BLaER1 treated with 17β-estradiol and CSF1 and Interleukin-3, amounts not matched to agents 10 nM and 100 nM (cell line): ENCODE measurements around the gene SMAD6.

Experiments used
- H3K27ac ChIP-seq, 11 experiments: shearing (Covaris generic); formaldehyde crosslinking; 2 replicates each; pipeline ENCODE4 v1.8.1; 2022
- H3K27me3 ChIP-seq, 11 experiments: shearing (Covaris generic); formaldehyde crosslinking; 2 replicates each; pipeline ENCODE4 v1.8.1; 2022
- H3K36me3 ChIP-seq, 11 experiments: shearing (Covaris generic); formaldehyde crosslinking; 2 replicates each; pipeline ENCODE4 v1.8.1; 2022
- H3K4me1 ChIP-seq, 10 experiments: shearing (Covaris generic); formaldehyde crosslinking; 2 replicates each; pipeline ENCODE4 v1.8.1; 2022
- H3K4me2 ChIP-seq, 11 experiments: shearing (Covaris generic); formaldehyde crosslinking; 2 replicates each; pipeline ENCODE4 v1.8.1; 2022
- H3K4me3 ChIP-seq, 10 experiments: shearing (Covaris generic); formaldehyde crosslinking; 2 replicates each; pipeline ENCODE4 v1.8.1; 2022
- H3K9ac ChIP-seq, 11 experiments: shearing (Covaris generic); formaldehyde crosslinking; 2 replicates each; pipeline ENCODE4 v1.8.1; 2022
- H3K9me3 ChIP-seq, 11 experiments: shearing (Covaris generic); formaldehyde crosslinking; replicated peaks in 1 of 11; 2 replicates each; pipeline ENCODE4 v1.8.1; 2022
- H4K20me1 ChIP-seq, 11 experiments: shearing (Covaris generic); formaldehyde crosslinking; 2 replicates each; pipeline ENCODE4 v1.8.1; 2022
- Cebpa-rat ChIP-seq, 11 experiments: shearing (Covaris generic); IDR thresholded peaks; 2 replicates each; pipeline ENCODE4 v1.8.1; 2022

Gene SMAD6

DNA sequence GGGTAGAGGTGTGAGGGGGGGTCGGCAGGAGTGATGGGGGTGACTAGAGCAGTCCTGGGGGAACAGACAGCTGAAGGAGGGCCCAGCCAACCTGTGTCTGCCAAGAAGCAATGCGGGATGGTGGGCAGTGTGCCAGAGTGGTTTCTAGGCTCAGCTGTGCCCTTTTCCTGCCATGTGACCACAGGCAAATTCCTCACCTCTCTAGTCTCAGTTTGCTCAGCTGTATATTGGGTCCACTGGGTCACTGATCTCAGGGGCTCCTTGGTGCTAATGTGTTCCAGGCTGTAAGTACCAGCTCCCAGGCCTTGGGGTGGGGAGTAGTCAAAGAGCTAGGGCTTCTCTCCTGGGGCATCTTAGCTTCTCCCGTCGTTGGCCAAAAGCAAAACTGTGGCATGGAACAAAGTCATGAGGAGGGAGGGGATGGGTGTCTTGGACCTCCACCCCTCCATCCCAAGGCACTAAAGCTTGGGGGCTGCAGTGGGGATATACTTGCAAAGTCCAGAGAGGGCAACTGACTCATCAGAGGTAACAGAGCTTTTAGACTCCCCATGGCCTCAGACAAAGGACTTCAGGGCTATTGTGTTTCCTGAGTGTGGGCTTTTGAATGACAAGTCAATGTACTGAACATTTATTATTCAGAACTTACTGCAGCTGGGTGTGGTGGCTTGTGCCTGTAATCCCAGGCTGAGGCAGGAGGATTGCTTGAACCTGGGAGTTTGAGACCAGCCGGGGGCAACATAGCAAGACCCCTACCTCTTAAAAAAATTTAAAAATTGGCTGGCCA is 20.9 kb downstream of the SMAD6 start:
- Histone ChIP-seq H3K27ac (no peak overlapping the region), H3K4me1 (no peaks in the 10 kb centered on the region), H4K20me1 (peaks cover 0 to 100% (median 0%) of the 10 kb centered on the region in 11 experiments; a peak in 9 of 22 replicates), H3K4me3 (no peak overlapping the region), H3K9me3 (no peaks in the 10 kb centered on the region), H3K36me3 (peaks cover 0 to 75% (median 0%) of the 10 kb centered on the region in 11 experiments; a peak in 8 of 22 replicates), H3K4me2 (no peak overlapping the region), H3K9ac (no peak overlapping the region), H3K27me3 (no peaks in the 10 kb centered on the region)
- TF ChIP-seq Cebpa-rat (IDR thresholded peaks at IDR 0.05), result no peak

DNA sequence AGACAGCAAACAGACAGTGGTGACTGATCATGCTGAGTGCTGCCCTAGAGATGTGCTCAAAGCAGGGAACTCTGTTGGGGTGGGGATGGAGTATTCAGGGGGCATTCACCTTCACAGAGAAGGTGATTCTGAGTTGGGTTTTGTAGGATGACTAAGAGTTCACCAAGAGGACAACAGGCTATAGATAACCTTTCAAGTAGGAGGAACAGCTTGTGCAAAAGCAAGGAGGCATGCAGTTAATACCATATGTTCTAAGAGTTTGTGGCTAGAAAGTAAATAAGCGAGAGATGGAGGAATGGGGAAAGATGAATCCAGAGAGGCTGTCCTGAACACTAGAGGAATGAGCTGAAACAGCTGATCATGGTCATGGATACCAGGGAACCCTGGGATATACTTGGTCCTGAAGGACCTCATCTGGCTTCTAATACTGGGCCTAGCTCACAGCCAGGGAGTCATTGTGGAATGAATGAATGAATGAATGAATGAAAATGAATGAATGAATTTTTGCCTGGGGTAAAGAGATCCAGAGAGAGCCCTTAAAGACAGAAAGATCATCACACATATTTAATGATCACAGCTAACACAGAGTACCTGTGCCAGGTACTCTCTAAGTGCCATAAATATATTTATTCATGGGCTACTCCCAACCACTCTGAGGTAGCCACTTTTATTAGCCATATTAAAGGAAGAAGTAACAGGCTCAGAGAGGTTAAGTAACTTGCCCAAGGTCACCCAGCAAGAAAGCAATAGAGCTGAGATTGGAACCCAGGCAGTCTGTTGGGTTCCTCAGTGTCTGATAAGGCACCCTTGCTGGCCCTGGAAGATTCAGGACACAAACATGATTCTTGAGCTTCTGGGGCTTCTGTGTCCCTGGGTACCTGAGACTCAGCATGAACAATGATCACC is 22.0 kb downstream of the SMAD6 start:
- H3K27ac ChIP-seq, result no peak overlapping the region
- H3K27me3 ChIP-seq, result no peaks in the 10 kb centered on the region
- H3K4me3 ChIP-seq, result no peak overlapping the region
- no peaks in the 10 kb centered on the region for H3K4me1 ChIP-seq
- H3K9ac ChIP-seq, result no peak overlapping the region
- peaks cover 0 to 67% (median 0%) of the 10 kb centered on the region in 11 experiments; a peak in 8 of 22 replicates for H3K36me3 ChIP-seq
- H3K4me2 ChIP-seq, result no peak overlapping the region
- no peaks in the 10 kb centered on the region for H3K9me3 ChIP-seq
- H4K20me1 ChIP-seq, result peaks cover 0 to 100% (median 0%) of the 10 kb centered on the region in 11 experiments; a peak in 9 of 22 replicates
- no peak for TF ChIP-seq Cebpa-rat (IDR thresholded peaks at IDR 0.05)

DNA sequence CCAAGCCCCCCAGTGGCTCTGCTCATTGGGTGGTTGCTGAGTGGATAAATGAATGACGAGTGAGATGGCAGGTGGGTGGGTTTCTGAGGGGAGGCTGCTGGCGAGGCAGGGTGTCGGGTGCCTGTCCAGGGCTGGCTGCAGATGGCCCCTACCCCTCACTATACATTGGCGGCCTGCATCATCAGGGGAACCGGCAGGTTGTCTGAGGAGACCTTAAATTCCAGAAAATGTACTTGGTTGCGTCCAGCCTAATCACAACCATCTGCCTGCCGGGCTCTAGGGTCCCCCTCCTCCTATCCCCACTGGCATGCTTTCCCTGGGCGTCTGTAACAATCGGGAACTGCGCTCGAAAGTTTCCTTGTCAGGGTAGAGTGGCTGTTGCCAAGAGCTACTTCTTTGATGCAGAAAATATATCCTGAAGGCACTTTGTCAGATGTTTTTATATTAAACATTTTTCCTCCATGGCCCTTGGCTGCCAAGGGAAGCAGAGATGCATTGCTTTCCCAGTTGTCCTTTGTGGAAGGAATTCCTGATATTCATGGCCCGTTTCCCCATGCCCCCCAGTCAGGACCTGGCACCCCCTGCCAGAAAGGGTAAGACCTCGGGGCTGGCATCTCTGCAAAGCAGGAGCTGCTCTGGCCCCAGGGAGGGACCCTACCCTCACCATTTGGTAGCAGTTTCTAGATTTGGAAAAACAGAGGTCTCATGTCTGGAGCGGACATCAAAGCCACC is 22.9 kb downstream of the SMAD6 start:
- H3K27ac ChIP-seq, result no peak overlapping the region

DNA sequence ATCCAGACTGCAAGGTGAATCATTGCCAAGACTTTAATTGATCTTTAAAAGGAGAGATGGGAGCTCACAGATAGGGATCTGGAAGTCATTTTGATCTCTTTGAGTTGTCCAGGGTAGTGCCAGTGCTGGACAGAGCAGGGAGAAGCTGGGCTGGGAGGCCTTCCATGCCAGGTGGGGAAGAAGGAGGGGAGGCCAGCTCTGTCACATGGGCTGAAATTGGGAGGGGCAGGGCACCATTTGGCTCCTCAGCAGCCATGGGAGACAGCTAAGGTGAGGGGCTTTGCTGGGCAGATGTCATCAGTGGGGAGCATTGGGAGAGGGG is 23.4 kb downstream of the SMAD6 start:
- Histone ChIP-seq H3K27ac (no peak overlapping the region), H3K9ac (no peak overlapping the region), H3K4me1 (0 out of 20 replicates have a peak, but pooled peaks cover 0 to 2% (median 0%) of the 10 kb centered on the region in 10 experiments)

More for the DNA sequence above, 22.9 kb downstream of the SMAD6 start:
- Histone ChIP-seq H3K4me1 (no peaks in the 10 kb centered on the region), H3K27me3 (no peaks in the 10 kb centered on the region), H3K4me3 (no peak overlapping the region), H3K4me2 (no peak overlapping the region), H3K9me3 (no peaks in the 10 kb centered on the region), H4K20me1 (peaks cover 0 to 100% (median under 1%) of the 10 kb centered on the region in 11 experiments; a peak in 9 of 22 replicates), H3K36me3 (peaks cover 0 to 68% (median 0%) of the 10 kb centered on the region in 11 experiments; a peak in 7 of 22 replicates), H3K9ac (no peak overlapping the region)
- no peak for TF ChIP-seq Cebpa-rat (IDR thresholded peaks at IDR 0.05)

DNA sequence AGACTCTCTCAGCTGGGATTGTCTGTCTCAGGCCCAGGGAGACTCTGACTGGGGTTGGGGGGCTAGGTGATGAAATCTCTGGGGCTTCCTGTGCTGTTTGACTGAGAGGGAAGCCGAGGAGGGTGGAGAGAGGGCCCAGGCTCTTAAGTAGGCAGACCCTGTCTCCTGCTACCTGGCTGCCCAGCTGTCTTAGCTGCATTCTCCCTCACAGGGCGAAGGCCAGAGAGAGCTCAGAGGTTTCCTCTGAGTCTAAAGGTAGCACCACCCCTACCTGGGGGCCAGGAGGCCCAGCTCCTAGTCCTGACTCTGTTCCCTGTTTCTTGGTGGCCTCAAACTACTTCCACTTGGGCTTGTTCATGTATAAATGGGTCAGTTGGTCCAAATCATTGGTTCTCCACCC is 24.4 kb downstream of the SMAD6 start:
- 0 out of 20 replicates have a peak, but pooled peaks cover 0 to 4% (median 0%) of the 10 kb centered on the region in 10 experiments for H3K4me1 ChIP-seq
- H3K27me3 ChIP-seq, result no peaks in the 10 kb centered on the region
- peaks cover 0 to 99% (median 4%) of the 10 kb centered on the region in 11 experiments; a peak in 9 of 22 replicates for H4K20me1 ChIP-seq
- no peak overlapping the region for H3K4me3 ChIP-seq
- H3K9me3 ChIP-seq, result no peaks in the 10 kb centered on the region
- H3K9ac ChIP-seq, result no peak overlapping the region
- H3K36me3 ChIP-seq, result peaks cover 0 to 56% (median 0%) of the 10 kb centered on the region in 11 experiments; a peak in 7 of 22 replicates
- TF ChIP-seq Cebpa-rat (IDR thresholded peaks at IDR 0.05), result no peak
- H3K27ac ChIP-seq, result no peak overlapping the region
- no peak overlapping the region for H3K4me2 ChIP-seq

More for the DNA sequence above, 23.4 kb downstream of the SMAD6 start:
- no peaks in the 10 kb centered on the region for H3K27me3 ChIP-seq
- H3K36me3 ChIP-seq, result peaks cover 0 to 66% (median 0%) of the 10 kb centered on the region in 11 experiments; a peak in 7 of 22 replicates
- TF ChIP-seq Cebpa-rat (IDR thresholded peaks at IDR 0.05), result no peak
- no peak overlapping the region for H3K4me3 ChIP-seq
- no peak overlapping the region for H3K4me2 ChIP-seq
- H4K20me1 ChIP-seq, result peaks cover 0 to 100% (median 4%) of the 10 kb centered on the region in 11 experiments; a peak in 9 of 22 replicates
- no peaks in the 10 kb centered on the region for H3K9me3 ChIP-seq

DNA sequence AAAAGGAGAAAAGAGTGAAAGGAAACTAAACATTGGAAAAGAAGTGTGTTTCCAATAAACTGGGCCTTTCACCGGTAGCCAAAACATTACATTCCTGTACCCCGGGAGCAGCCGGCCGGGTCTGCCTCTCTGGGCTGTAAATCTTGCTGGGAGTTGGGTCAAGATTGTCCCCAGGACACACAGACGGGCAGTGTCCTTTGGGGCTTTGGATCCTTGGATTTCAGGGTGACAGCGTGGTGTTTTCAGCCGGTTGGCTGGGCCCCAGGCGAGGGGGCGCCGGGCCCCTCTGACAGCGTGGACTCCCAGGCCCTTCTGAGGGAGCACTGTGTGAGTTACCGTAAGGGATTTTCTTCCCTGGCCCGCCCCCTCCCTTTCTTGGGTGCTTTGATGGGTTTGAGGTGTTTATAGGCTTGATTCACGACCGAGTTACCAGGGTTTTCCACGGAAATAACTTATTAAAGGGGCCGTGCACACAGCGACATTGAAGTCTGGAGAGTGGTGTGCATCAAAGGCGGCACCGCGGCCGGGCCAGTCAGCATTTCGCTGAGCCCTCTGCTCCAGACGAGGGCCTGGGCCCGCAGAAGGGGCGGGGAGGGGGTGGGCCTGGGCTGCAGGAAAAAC is 27.4 kb downstream of the SMAD6 start:
- H3K27ac ChIP-seq, result no peak overlapping the region
- H3K9me3 ChIP-seq, result no peaks in the 10 kb centered on the region
- peaks cover 0 to 42% (median 0%) of the 10 kb centered on the region in 11 experiments; a peak in 6 of 22 replicates for H3K36me3 ChIP-seq
- TF ChIP-seq Cebpa-rat (IDR thresholded peaks at IDR 0.05), result no peak
- H3K9ac ChIP-seq, result no peak overlapping the region
- no peaks in the 10 kb centered on the region for H3K27me3 ChIP-seq
- H4K20me1 ChIP-seq, result peaks cover 0 to 98% (median 8%) of the 10 kb centered on the region in 11 experiments; a peak in 9 of 22 replicates
- H3K4me2 ChIP-seq, result no peak overlapping the region
- 0 out of 20 replicates have a peak, but pooled peaks cover 0 to 4% (median 0%) of the 10 kb centered on the region in 10 experiments for H3K4me1 ChIP-seq
- H3K4me3 ChIP-seq, result no peak overlapping the region

DNA sequence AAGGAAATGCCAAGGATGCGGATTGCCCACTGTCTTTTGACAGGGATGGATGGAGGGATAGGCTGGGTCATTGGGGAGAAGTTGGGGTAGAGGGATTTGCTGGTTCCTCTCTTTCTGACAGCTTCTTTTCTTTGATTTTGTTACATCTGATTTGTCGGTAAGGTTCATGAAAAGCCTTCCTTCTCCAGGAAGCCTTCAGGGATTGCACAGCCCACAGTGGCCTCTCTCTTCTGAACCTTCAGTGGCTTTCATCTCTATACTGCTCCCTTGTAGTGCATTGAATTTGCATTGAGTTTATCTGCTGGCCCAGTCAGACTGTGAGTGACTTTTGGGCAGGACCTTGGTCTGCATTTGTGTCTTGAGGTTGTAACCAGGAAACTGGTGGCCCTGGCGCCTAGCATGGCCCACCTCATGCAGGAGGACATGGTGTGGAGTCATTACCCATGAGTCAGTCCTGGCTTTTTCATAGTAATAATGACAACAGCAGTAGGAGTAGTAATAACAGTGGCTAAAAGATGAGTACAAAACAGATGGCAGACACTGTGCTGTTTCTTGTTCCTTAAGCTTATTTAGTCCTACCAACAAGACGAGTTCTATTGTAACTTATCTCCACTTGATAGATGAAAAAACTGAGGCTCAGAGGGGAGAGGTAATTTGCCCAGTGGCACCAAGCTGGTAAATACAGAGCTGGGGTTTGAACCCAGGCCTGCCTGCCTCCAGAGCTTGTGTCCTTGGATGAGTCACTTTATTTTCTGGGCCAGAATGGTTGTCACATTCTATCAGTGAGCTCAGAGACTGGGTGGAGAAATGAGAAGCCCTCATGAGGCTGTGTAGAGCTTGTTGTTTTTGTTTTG is 28.4 kb downstream of the SMAD6 start:
- Histone ChIP-seq H3K4me1 (peaks cover 0 to 7% (median 5%) of the 10 kb centered on the region in 10 experiments; a peak in 13 of 20 replicates), H4K20me1 (peaks cover 0 to 98% (median 11%) of the 10 kb centered on the region in 11 experiments; a peak in 9 of 22 replicates), H3K27ac (no peak overlapping the region), H3K9ac (no peak overlapping the region), H3K36me3 (peaks cover 0 to 41% (median 0%) of the 10 kb centered on the region in 11 experiments; a peak in 5 of 22 replicates), H3K4me2 (no peak overlapping the region), H3K9me3 (no peaks in the 10 kb centered on the region), H3K27me3 (no peaks in the 10 kb centered on the region), H3K4me3 (no peak overlapping the region)
- TF ChIP-seq Cebpa-rat (IDR thresholded peaks at IDR 0.05), result no peak
